Measurements from ENCODE around the gene TGFBR2. TPM values are rescaled to one million over a fixed set of nuclear protein-coding genes. Genes with fewer than 3 reads are reported as not detected.
"Not testable (repeated sequence)": the region's sequence is repeated elsewhere in the genome, so short reads cannot be mapped to it uniquely, and the experiment has no call there.

TGFBR2 gene
- total RNA-seq, 1 donor from 2014 or later: 614 TPM

DNA sequence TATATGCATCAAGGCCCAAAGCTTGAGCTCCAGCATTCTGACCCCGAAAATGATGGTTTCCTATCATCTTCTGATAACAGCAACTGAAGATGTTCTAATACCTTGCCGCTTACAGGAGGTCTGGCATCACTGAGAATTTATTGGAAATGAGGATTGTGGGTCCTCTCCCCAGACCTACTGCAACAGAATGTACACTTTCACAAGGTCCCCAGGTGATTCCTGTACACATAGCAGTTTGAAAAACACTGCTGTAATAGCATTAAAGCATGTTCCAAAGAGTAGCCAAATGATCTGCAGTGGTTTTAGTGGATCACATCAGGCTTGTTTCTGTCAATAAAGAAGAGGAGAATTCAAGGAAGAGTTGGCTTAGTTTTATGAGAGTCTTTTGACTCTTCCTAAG, 11.3 kb downstream of the TGFBR2 start:
- DNase-seq (ENCODE audit: extremely low read depth, low read depth, low spot score): no peak

DNA sequence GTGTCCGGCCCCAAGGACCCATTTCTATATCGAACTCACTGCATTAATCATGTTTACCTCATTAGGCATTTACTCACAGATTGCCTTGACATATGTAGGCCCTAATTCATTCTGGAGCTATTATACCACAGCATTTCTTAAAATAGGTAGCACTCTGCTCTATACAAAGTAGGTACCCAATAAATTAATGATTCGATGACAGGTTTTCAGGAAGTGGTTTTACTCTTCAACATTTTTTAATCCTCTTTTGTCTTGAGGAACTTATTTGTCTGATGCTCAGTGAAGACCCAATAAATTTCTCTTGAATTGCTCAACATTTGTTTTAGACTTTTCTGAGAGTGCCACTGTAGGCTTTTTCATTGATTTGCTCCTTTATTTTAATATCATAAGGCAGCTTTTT, 12.1 kb downstream of the TGFBR2 start:
- DNase-seq (ENCODE audit: extremely low read depth, low read depth, low spot score): no peak

DNA sequence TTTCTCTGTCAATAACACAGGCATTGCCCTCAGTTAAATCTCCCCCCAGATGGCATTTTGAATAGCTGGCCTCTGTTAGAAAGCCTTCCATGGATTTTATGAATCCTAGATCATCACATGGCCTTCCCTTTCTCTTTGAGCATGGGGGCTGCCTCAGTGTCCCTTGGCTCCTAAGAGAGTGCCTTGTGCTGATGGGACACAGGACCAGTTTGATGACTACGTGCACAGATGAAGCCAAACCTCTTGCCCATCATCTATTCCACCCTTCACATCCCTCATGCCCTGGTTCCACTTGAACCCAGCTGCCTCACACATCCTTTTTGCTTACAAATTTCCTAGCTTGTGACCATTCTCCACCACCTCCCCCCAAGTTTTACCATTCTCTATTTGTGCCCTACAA, 12.9 kb downstream of the TGFBR2 start:
- no peak for DNase-seq (ENCODE audit: extremely low read depth, low read depth, low spot score)

DNA sequence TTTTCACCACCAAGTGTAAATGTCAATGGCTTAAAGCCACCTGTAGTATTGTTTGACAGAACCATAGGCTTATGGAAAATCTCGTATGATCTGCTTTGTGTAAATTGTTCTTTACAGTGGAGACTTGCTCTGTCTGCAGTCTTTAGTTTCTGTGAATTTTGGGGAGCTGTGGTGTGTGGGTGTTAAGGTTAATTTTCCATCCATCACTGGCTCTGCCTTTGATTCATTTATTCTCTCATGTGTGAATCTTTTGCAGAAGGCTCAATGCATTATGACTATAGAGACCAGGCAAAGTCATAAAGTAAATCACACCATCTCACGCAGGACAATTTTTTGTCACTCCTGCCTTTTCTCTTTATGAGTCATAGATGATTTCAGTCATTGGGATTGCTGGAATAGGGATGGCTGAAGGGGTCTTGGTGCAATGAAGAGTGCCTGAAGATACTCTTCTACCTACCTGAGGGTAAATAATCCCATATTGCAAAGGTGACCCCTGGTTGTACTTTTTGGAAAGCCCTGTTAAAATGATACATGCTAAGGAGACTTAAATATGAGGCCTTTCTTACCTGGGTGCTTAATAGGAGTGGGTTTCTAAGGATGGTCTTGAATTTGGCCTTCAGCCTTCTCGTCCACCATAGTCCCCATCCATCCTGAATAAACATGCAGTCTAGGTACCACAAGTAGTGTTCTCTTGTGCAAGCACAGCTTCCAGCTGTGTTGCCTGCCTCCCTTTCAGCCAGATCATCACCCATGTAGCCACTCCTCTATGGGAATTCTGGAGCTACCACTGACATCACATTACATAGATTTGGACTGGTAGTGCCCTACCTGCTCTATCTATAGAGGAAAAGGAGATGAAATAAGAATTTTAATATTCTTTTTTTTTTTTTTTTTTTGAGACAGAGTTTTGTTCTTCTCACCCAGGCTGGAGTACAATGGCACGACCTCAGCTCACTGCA, 14.3 kb downstream of the TGFBR2 start:
- DNase-seq (ENCODE audit: extremely low read depth, low read depth, low spot score): no peak

DNA sequence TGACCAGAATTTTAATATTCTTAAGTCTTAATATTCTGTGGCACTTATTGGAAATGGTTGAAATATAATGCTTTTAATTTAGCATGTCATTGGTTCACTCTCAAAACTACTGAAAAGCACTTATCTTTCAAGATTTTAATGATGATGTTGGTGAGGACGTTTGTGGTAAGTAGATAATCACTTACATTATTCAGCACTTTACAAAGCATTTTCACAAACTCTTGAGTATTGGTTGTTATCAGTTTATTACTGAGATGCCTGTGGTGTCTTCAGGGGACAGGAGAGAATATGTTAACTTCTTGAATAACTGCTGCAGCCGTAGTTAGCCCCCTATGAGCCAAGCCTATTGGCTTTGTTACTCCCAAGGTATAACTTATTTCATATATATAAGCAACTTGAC, 15.2 kb downstream of the TGFBR2 start:
- no peak for DNase-seq (ENCODE audit: extremely low read depth, low read depth, low spot score)

DNA sequence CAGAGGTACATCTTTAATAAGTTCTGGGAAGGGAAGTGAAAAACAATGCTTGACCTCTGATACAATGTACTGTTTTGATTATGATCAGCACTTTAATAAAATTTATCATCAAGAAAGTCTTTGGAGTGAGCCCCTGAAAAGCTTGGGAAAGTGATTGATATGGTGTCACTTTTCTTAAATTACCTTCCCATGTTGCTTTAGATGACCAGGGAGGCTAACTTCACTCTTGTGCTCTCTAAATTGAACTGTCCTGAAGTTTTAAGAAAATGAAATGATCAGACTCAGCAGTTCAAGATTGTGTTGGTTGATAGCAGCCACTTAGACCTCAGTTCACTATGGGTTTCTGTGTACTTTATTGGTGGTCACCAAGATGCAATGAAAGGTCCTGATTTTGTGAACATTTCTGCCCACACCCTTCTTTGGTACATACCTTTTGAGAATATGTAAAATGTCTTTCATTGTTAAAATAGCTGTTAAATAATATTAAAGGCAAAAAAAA, 15.7 kb downstream of the TGFBR2 start:
- no peak for DNase-seq (ENCODE audit: extremely low read depth, low read depth, low spot score)

DNA sequence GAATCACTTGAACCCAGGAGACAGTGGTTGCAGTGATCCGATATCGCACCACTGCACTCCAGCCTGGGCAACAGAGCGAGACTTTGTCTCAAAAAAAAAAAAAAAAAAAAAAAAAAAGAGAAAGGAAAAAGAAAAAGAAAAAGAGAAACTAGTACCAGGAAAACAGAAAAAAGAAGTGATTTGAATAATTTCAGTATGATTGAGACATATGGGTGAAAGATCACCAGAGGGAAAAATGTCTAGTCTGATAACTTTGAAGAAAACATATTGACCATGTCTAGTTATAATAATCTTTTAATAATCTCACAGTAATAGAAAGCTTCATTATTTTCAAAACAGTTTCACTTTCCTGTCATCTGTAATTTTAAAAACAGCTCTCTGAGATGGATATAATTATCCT, 16.4 kb downstream of the TGFBR2 start:
- no peak for DNase-seq (ENCODE audit: extremely low read depth, low read depth, low spot score)

DNA sequence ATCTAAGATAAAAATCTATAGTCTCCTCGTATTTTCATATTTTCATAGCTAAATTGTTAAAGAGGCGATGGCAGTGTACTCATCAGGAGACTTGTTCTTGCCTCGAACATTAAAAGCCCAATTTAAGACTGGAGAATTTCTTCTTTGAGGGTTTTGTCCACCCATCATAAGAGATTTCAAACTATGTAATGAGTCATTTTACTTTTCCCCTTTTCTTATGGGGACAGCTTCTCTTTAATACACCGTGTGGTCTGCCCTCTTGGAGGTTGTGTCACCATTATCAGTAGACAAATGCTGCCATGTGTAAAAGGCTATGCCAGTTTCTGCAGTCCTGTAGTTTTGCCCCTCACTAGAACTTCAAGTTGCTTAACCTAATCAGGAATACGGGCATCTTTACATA, 16.9 kb downstream of the TGFBR2 start:
- DNase-seq (ENCODE audit: extremely low read depth, low read depth, low spot score): no peak

DNA sequence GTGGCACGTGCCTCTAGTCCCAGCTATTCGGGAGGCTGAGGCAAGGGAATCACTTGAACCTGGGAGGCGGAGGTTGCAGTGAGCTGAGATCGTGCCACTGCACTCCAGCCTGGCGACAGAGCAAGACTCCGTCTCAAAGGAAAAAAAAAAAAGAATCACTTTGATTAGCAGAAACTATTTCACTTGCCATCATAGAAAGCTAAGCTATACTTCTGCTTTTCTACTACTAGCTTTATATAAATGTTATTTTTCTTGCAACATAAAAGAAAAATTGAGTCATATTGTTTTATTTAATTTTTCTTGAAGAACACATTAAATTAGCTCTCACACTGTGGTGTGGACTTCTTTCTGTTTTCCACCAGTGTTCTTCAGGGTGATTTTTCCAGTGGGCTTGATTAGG, 18.1 kb downstream of the TGFBR2 start:
- not testable (repeated sequence) for DNase-seq (ENCODE audit: extremely low read depth, low read depth, low spot score)

DNA sequence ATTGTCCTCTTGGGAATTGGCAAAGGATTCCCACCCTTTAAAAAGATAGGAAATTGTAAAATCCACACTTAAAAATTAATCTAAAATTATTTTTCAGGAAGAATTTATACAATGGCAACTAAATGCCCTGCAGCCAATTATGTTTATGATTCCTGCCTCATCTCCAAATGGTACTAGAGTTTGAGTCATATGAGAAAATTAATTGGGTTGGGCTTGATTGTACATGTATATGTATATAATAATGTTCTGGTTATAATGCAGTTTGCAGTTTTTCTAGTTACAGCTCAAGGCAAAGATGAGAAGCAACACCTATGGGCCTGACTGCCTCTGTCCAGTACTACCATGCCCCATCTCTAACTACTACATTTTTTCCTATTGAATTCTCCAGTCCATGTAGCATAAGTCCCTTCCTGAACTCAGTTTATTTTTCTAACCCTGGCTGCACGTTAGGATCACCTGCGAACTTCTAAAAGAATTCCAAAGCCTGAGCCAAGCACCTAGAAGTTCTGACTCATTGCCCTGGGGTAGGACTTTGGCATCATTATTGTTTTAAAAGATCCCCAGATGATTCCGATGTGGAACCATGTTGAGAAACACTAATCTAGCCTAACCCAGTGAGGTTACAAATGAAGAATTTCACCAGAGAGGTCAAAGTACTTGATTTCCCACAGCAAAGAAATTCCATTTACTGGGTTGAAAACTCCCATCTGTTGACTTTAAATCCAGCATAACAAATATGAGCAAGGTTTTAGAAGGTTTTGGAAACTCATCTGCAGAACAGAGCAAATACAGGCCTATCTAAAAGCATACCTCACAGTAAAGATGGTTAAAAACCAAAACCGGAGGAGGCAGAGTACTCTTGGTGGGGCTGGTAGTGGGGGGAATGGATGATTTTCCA, 19.4 kb downstream of the TGFBR2 start:
- no peak for DNase-seq (ENCODE audit: extremely low read depth, low read depth, low spot score)

DNA sequence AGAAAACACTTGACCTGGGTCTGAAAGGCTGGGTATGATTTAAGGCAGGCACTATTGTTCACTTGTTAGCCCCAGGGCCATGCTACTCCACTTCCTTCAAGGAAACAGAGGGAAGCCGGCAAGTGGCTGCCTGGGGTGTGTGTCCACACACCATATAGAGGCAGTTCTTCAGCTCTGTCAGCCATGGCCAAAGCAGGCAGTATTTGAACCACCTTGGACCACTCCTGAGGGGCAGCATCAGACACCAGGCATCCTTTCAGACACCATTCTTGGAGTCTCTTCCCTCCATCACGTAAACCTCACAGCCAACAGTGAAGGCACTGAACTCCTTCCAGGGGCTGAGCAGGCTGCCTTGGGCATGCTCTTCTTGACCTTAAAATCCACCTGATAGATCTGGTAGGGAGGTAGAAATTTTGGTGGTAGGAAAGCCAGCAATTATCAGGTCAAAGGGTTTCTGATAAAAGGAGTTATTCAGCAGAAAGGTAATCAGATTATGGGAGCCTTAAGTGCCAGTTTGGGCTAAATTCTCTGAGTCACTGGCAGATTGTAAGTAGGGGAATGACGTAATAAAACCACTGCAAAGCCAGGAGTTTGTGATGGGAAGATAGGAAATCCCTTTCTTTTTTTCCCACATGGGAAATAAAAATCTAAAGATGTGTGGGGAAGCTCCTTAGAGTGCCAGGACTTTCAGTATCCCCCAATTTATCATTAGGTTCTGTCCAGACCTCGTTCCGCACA, 20.2 kb downstream of the TGFBR2 start:
- no peak for DNase-seq (ENCODE audit: extremely low read depth, low read depth, low spot score)

DNA sequence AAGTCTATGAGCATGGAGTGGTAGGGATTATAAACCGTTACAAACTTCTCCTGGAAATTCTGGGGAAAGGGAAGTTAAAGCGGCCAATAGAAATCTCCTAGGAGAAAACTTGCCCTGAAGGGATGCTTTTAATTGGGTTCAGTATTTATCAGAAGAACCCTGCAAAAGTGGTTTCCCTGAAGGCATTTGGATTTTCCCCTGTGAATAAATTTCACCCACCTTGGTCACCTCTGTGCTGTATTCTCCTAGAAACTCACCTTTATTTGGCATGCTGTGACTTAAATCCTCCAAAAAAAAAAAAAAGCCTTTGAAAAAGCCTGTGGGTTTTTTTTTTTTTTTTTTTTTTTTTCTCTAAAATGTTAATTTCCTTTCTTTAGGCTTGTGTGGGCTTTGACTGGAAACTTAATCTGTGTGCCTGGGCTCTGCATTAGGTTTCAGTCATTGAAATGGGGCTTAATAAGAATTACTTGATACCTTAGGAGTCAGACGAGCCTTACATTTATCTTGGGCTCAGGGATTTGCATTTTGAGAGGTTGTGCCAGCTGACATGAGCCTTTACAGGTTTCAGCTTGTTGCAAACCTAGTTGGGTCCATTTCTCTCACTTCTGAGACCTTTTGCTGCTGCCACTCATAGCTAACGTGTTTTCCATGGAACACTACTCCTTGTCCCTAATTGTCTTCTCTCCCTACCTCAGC, 22.0 kb downstream of the TGFBR2 start:
- no peak for DNase-seq (ENCODE audit: extremely low read depth, low read depth, low spot score)

DNA sequence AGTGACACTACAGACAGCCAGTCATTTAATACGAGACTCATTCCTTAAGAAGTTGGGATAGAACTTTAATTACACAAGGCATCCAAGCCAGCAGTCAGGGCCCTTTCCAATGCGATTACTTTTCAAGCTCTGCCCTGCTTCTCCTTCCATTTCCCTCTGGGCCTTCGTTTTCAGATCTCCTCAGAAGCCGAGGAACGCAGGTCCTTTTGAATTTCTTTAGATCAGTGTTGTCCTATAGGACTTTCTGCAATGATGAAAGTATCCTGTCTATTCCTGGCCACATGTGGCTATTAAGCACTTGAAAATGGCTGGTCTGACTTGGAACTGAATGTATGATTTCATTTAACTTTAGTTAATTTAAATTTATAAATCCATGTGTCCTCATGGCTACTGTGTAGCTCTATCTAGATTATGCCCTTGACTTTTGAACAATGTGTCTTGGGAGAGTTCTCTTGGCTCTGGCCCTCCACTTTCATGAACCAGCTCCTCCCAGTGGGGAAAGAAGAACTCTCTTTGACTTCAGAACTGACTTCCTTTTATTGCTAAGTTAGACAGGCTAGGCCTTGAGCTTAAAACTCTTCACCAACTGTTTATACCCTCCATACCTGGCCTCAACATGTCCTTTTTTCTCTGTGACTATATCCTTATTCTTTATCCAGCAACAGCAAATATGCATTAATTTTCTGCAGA, 22.6 kb downstream of the TGFBR2 start:
- DNase-seq (ENCODE audit: extremely low read depth, low read depth, low spot score): no peak

DNA sequence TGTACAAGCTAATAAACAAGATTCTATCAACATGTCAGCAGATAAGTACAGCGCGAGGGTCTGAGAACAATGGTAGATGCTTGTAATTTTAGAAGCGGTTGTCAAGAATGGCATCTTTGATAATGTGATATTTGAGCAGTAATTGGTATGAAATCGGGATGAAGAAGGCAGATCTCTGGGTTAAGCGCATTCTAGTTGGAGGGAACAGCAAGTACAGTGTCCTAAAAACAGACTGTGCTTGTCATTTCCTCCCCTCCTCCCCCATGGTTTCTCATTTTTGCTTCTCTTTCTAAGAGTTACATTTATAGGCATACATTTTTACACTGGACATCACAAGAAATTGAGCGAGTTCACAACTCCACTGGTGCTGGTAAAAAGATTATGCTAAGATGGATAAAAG, 23.3 kb downstream of the TGFBR2 start:
- no peak for DNase-seq (ENCODE audit: extremely low read depth, low read depth, low spot score)

DNA sequence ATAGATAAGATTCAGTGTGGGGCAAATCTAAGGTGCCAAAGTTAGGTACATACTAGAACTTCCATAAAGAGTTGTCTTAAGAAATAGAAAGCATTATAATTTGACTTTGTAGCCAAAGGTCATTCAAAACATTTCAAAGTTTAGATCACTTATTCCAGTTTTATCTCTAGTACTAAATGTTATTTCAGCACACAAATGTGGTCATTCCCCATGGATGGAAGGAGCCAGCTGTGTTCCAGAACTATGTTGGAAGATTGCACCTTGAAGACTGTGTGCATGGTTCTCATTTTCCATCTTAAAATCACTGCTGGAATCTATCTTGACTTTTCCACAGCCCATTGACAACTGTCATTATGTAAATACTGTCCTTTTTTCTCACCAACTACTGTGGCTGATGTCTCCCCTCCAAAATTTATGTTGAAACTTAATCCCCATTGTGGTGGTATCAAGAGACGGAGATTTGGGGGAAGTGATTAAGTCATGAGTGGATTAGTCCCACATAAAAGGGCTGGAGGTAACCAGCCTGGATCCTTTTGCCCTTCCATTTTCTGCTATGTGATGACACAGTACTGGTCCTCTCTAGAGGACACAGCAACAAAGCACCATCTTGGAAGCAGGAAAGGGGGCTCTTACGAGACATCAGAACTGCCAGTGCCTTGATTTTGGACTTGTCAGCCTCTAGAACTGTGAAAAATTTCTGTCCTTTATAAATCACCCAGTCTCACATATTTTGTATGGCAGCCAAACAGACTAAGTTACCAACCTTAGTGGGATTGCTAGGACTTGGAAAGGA, 24.0 kb downstream of the TGFBR2 start:
- DNase-seq (ENCODE audit: extremely low read depth, low read depth, low spot score): no peak

DNA sequence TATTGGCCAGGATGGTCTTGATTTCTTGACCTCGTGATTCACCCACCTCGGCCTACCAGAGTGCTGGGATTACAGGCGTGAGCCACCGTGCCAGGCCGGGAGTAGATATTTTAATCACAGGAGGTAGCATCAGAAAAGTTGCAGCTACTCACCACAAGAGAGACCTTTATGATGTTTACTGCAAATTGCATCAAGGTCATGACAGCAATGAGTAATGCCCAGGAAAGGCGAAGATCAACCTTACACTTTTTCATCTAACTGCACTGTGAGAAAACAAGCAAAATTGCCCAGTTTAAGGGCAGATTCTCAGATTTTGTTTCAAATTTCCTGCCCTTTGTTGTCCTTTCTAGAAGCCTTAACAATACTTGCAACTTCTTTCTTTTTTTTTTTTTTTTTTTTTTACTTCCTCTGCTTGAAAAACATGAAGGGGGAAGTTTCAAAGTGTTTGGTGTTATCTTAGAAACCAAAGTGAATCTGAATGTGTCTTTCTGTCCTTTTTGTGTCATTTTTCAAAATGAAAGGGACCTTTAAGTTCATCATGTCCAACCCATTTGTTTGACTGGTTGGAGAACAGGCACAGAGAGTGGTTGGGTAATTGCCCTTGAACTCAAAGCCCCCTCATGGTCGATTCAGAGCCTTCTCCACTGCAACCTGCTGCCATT, 25.0 kb downstream of the TGFBR2 start:
- DNase-seq (ENCODE audit: extremely low read depth, low read depth, low spot score): no peak

DNA sequence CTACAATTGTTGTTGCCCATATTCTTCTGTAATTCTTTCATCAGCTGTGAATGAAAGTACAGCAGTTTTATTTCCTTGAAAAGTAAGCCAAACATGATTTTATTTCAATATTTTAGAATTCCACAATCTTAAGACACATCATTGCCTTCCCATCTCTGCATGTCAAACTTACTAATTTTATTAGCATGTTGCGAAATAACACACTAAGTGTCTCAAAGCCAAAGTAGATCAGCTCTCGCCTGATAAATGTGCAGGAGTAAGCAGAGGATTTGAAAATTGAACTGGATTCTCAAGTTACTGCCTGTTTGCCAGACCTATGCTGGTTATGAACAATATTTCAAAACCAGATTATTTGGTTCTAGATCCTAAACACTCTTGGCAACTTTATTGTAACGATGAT, 25.7 kb downstream of the TGFBR2 start:
- DNase-seq (ENCODE audit: extremely low read depth, low read depth, low spot score): no peak

DNA sequence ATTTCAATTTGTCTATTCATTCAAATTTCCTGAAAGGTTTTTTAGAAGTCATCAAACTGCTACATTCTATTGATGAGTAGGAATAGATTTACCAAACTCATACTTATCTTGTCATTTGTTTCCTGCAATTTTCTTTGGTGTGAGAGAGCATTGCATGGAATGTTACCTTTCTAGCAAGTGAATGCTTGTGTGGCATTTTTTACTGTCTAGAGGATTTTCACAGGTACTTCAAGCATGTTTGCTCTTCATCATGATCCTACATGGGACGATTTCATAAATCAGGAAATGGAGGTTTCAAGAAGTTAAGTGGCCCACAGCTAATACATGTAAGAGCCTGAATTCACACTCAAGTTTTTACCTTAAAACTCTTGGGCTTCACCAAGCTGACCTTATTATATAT, 26.1 kb downstream of the TGFBR2 start:
- no peak for DNase-seq (ENCODE audit: extremely low read depth, low read depth, low spot score)

All from glomerular endothelial cell (primary cell).